Measurements from ENCODE around the gene PKN1. TPM values are rescaled to one million over a fixed set of nuclear protein-coding genes. Genes with fewer than 3 reads are reported as not detected.
A peak's percentile ranks its signal among the peaks of the same experiment; 100 is the strongest.

Gene PKN1
- polyA plus RNA-seq, 3 donors: 49.5 to 119 (median 49.6) TPM

DNA sequence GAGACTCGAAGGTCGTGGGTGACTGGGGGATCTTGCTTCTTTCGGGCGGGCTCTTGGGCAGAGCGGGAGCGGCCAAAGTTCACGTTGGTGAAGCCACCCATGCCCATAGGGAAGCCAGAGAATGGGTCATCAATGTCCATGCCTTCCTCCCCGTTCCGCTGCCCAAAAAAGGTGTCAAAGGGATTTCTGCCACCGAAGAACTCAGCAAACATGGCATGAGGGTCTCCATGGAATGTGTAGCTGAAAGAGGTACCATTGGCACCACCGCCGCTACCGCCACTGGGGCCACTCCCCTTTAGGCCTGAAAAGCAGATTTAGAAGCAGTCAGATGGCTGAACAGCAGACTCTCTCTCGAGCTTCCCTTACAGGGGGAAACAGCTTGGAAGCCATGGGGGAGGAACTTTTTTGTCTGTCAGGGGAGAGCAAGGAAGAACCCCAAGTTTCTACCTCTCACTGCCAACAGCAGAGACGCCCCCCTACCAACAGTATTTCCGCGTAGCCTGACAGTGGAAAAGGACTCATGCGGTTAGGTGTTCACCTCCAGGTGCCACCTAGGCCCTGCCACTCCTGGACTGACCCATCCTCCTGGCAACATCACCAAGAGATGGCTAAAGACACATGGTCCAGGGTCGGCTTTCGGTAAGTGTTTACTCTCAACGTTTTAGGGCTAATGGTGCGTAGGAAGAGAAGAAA lies 83.8 kb downstream of the PKN1 start:
- peaks cover 28 to 32% of the 10 kb centered on the region in 2 donors for H3K36me3 ChIP-seq (replicated peaks in 1 of 2; ENCODE audit: control insufficient read depth in 1 of 2, insufficient read depth in 2 of 2, low read length in 2 of 2)
- intact Hi-C loops (cut with micrococcal nuclease): no loop called here
- Mint-ChIP-seq H3K36me3 (peaks cover 34 to 35% of the 10 kb centered on the region in 2 donors), H3K4me3 (peak overlapping the region; percentile 89 to 93), H3K4me1 (peaks cover 40% of the 10 kb centered on the region), H3K27me3 (ENCODE audit: low read depth in 3 of 3) (peaks cover 0 to 2% (median 1%) of the 10 kb centered on the region in 3 donors), H3K27ac (peak overlapping the region; percentile 20 to 91 (median 81)), H3K9me3 (no peaks in the 10 kb centered on the region)
- peaks cover 30 to 37% of the 10 kb centered on the region in 2 donors for H3K4me1 ChIP-seq (ENCODE audit: control insufficient read depth in 1 of 2, insufficient read depth in 2 of 2, low read length in 2 of 2)
- 54% methylated on average over 16 of the region's 22 CpGs for WGBS (ENCODE audit: insufficient coverage)
- H3K4me2 ChIP-seq (replicated peaks; ENCODE audit: extremely low read depth, low read length, poor library complexity, severe bottlenecking): peak overlapping the region; percentile 100
- no peak for DNase-seq
- peaks cover 37% of the 10 kb centered on the region for H3K79me2 ChIP-seq (ENCODE audit: insufficient read depth, low read length)
- peak overlapping the region; percentile 70 to 94 (median 88) for H3K4me3 ChIP-seq (replicated peaks in 1 of 3; ENCODE audit: low read depth in 2 of 3, low read length in 3 of 3)
- no peaks in the 10 kb centered on the region for H3K9me3 ChIP-seq (replicated peaks in 1 of 2; ENCODE audit: control insufficient read depth in 1 of 2, insufficient read depth in 1 of 2, low read length in 2 of 2)
- H4K20me1 ChIP-seq (ENCODE audit: insufficient read depth, low read length): peaks cover 47% of the 10 kb centered on the region
- H3K27me3 ChIP-seq (ENCODE audit: control insufficient read depth in 2 of 2, insufficient read depth in 2 of 2, low read length in 2 of 2): no peaks in the 10 kb centered on the region
- H3K27ac ChIP-seq (ENCODE audit: low read depth in 1 of 2, low read length in 2 of 2): peak overlapping the region; percentile 36 to 93
- H2AFZ ChIP-seq (ENCODE audit: insufficient read depth, low read depth, low read length, poor library complexity, severe bottlenecking): no peak overlapping the region
- TF ChIP-seq, protein P1, sequence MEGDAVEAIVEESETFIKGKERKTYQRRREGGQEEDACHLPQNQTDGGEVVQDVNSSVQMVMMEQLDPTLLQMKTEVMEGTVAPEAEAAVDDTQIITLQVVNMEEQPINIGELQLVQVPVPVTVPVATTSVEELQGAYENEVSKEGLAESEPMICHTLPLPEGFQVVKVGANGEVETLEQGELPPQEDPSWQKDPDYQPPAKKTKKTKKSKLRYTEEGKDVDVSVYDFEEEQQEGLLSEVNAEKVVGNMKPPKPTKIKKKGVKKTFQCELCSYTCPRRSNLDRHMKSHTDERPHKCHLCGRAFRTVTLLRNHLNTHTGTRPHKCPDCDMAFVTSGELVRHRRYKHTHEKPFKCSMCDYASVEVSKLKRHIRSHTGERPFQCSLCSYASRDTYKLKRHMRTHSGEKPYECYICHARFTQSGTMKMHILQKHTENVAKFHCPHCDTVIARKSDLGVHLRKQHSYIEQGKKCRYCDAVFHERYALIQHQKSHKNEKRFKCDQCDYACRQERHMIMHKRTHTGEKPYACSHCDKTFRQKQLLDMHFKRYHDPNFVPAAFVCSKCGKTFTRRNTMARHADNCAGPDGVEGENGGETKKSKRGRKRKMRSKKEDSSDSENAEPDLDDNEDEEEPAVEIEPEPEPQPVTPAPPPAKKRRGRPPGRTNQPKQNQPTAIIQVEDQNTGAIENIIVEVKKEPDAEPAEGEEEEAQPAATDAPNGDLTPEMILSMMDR (IDR thresholded peaks at IDR 0.05): no peak
- H3K9ac ChIP-seq (ENCODE audit: insufficient read depth, low read length, poor library complexity, severe bottlenecking): peak overlapping the region; percentile 93

DNA sequence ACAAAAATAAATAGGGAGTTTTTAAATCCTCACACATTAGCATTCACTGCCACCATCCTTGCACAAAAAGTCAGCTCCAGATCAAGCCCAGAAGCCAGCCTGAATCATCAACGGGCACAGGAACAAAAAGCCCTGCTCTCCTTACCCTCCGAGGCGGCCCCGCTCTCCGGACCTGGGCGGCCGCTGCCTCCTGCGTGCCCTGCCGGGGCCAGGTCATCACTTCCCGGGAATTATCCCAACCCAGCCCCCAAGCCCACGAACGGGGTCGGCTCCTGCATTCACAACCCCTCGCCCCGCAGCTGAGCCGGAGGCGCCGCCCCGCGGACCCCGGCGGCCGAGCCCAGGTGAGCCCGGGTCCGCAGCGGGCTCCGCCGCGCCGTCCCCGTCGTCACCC lies 84.3 kb downstream of the PKN1 start:
- Histone ChIP-seq H3K9me3 (replicated peaks in 1 of 2; ENCODE audit: control insufficient read depth in 1 of 2, insufficient read depth in 1 of 2, low read length in 2 of 2) (no peaks in the 10 kb centered on the region), H3K79me2 (ENCODE audit: insufficient read depth, low read length) (peaks cover 37% of the 10 kb centered on the region), H3K4me3 (replicated peaks in 1 of 3; ENCODE audit: low read depth in 2 of 3, low read length in 3 of 3) (peak overlapping the region; percentile 70 to 94 (median 88)), H3K27ac (ENCODE audit: low read depth in 1 of 2, low read length in 2 of 2) (peak overlapping the region; percentile 36 to 93), H4K20me1 (ENCODE audit: insufficient read depth, low read length) (peaks cover 47% of the 10 kb centered on the region), H3K9ac (ENCODE audit: insufficient read depth, low read length, poor library complexity, severe bottlenecking) (peak overlapping the region; percentile 93), H3K36me3 (replicated peaks in 1 of 2; ENCODE audit: control insufficient read depth in 1 of 2, insufficient read depth in 2 of 2, low read length in 2 of 2) (peaks cover 28 to 32% of the 10 kb centered on the region in 2 donors), H3K27me3 (ENCODE audit: control insufficient read depth in 2 of 2, insufficient read depth in 2 of 2, low read length in 2 of 2) (no peaks in the 10 kb centered on the region), H3K4me1 (ENCODE audit: control insufficient read depth in 1 of 2, insufficient read depth in 2 of 2, low read length in 2 of 2) (peaks cover 27 to 34% of the 10 kb centered on the region in 2 donors), H3K4me2 (replicated peaks; ENCODE audit: extremely low read depth, low read length, poor library complexity, severe bottlenecking) (peak overlapping the region; percentile 100), H2AFZ (ENCODE audit: insufficient read depth, low read depth, low read length, poor library complexity, severe bottlenecking) (no peak overlapping the region)
- no peaks in the 10 kb centered on the region for H3K9me3 Mint-ChIP-seq
- H3K36me3 Mint-ChIP-seq: peaks cover 34 to 35% of the 10 kb centered on the region in 2 donors
- peaks cover 0 to 3% (median 1%) of the 10 kb centered on the region in 3 donors for H3K27me3 Mint-ChIP-seq (ENCODE audit: low read depth in 3 of 3)
- peak in 1 of 3 donors; percentile 42 for DNase-seq
- TF ChIP-seq, protein P1 (IDR thresholded peaks at IDR 0.05): no peak
- peak overlapping the region; percentile 20 to 91 (median 81) for H3K27ac Mint-ChIP-seq
- H3K4me1 Mint-ChIP-seq: peaks cover 36% of the 10 kb centered on the region
- intact Hi-C loops (cut with micrococcal nuclease): no loop called here
- WGBS (ENCODE audit: insufficient coverage): under 1% methylated on average over 31 of the region's 32 CpGs
- peak overlapping the region; percentile 89 to 93 for H3K4me3 Mint-ChIP-seq

Data from CD14-positive monocyte (primary cell).